SH-SY5Y (cell line): Measurements from ENCODE around the gene RBP7.

Source experiments
- GATA2 ChIP-seq: IDR thresholded peaks from 2 replicates; pipeline ENCODE4 v1.6.1; 2011; ENCODE audit warnings: mild to moderate bottlenecking, low read depth, low read length
- GATA3 ChIP-seq: IDR thresholded peaks from 2 replicates; pipeline ENCODE4 v1.6.1; 2011; ENCODE audit warnings: low read depth, mild to moderate bottlenecking, low read length, moderate library complexity

Gene RBP7

DNA sequence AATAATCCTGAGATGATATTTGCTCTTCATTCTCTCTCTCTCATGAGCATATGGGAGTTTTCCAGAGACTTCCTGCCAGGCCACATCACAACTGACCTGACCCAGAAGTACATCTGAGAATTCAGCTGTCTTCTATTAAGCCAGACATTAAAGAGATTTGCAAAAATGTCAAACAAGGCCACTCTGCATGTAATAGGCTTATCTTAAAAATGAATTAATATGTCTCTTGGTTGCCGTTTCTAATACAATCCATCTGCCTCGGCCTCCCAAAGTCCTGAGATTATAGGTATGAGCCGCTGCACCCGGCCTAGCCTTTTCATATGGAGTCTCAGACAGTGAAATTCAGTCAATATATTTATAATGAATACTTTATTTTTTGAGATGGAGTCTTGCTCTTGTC, 25.0 kb downstream of the RBP7 start:
- 0 out of 2 replicates have a peak, but pooled peaks have one; percentile 11 for TF ChIP-seq GATA2

DNA sequence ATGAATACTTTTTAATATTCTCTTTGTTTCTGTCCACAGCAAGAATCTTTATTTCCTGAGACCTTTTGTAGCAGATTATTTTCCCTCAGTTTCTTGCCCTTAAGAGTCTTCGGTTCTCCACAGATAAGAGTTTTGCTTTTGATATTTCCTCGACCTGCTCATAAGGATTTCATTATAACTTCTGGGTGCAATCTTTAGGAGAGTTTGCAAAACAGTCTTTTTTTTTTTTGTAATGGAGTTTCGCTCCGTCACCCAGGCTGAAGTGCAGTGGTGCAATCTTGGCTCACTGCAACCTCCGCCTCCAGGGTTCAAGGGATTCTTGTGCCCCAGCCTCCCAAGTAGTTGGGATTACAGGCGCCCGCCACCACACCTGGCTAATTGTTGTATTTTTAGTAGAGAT, 25.6 kb downstream of the RBP7 start:
- TF ChIP-seq GATA2: no peak
- TF ChIP-seq GATA3: no peak

- TF ChIP-seq GATA3 (no peak), GATA2 (no peak)
These were observed 28.3 kb downstream of the RBP7 start for GRCh38 chr1:10025354-10025753.

- TF ChIP-seq GATA2: no peak
- no peak for TF ChIP-seq GATA3
These were observed 30.0 kb downstream of the RBP7 start for GRCh38 chr1:10027027-10027426.

DNA sequence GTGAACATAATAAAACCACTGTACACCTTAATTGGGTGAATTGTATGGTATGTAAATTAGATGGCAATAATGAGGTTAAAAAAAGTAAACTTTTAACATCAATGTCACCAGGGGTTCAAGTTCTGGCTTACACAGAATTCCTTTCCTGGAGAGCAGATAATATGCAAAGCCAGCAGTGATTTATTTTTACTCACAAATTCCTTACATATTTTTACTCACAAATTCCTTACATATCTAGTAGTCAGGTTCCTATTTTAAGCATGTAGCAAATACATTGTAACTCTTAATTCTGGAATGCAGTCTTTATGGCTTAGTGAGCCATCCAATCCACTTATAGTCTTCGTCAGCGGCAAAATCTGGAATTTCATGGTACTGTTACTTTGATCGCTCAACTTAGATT, 34.4 kb downstream of the RBP7 start:
- TF ChIP-seq GATA2 (no peak), GATA3 (no peak)

DNA sequence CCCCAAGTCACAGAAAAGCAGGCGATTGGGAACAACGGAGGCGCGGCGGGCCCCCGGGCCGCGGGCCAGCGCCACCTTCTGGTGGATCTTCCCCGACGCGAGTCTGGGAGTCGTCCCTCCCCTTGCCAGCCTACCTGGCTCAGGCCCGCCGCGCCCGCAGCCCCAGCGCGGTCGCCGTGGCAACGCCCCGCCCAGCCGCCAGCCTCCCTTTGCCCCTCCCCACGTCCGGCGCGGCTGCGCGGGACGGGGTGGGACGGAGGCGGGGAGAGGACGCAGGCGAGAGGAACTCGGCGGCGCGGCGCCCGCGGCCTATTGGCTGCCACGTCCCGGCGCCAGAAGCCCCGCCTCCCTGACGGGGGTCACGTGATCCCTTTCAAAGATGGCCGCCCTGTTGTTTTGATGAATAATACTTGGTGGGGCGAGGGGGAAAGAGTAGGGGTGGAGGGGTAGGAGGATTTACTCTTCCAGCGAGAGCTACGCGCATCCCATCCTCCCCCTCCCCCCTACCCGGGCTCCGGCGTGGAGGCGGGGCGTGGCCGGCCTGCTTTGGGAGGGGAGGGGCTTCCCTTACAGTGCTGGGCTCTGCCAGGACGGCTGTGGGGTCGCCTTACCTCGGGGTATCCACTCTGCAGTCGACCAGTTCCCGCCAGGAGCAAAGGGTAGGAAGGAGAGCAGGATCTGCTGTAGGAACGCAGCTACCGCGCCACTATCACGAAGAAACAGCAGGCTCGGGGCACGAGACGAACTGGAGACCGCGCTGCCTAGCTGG, 35.7 kb downstream of the RBP7 start, which contains the start of gene UBE4B:
Gene UBE4B, plus strand, starts transcription at position 369 of the 769 bp plus-strand sequence. CDS start 713 bp downstream, outside the sequence.
- TF ChIP-seq GATA3: no peak
- TF ChIP-seq GATA2: no peak

GRCh38 chr1:10033359-10033845, 36.4 kb downstream of the RBP7 start:
- no peak for TF ChIP-seq GATA2
- no peak for TF ChIP-seq GATA3

GRCh38 chr1:10042746-10043145, 45.7 kb downstream of the RBP7 start:
- TF ChIP-seq GATA2 (no peak), GATA3 (no peak)

GRCh38 chr1:10045480-10046355, 48.7 kb downstream of the RBP7 start:
- no peak for TF ChIP-seq GATA3
- TF ChIP-seq GATA2: no peak

GRCh38 chr1:10046356-10047085, 49.5 kb downstream of the RBP7 start:
- TF ChIP-seq GATA2: no peak
- TF ChIP-seq GATA3: no peak

DNA sequence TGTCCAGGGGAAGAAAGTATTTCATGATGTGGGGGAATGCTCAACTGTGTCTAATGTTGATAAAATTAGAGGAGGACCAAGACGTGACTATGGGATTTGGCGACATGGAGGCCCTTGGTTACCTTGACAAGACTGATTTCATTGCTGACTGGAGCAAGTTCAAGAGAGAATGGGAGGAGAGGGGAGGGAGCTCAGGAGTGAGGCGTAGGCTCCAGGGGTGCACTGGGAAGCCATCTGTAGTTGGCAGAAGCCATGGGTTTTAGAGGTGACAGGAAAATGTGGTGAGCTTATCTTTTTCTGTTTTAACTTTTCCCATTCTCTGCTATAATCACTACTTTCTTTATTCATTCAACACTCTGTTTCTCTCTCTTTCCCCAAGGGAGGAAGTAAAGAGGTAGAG, 51.6 kb downstream of the RBP7 start:
- TF ChIP-seq GATA2: no peak
- TF ChIP-seq GATA3: no peak

DNA sequence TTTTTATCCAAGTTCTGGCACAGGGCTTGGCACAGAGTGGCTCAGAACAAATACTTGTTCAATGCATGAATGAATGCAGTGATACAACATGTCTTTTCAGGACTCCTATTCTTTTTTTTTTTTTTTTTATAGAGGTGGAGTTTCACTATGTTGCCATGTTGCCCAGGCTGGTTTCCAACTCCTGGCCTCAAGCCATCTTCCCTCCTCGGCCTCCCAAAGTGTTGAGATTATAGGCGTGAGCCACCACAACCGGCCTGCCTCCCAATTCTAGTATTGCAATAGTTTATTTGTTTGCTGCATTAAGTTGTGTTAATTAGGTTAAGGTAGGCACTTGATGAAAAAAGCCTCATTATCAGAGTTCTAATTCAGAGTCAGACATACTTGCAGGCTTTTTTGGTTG, 53.6 kb downstream of the RBP7 start:
- TF ChIP-seq GATA3 (no peak), GATA2 (no peak)

GRCh38 chr1:10051656-10052055, 54.6 kb downstream of the RBP7 start:
- TF ChIP-seq GATA3 (no peak), GATA2 (no peak)

- TF ChIP-seq GATA3 (no peak), GATA2 (no peak)
These were observed 55.3 kb downstream of the RBP7 start for GRCh38 chr1:10052347-10052746.
